H9 (cell line): Measurements from ENCODE around the gene C16orf95. TPM values are rescaled to one million over a fixed set of nuclear protein-coding genes. Genes with fewer than 3 reads are reported as not detected.
A peak's percentile ranks its signal among the peaks of the same experiment; 100 is the strongest.

Experiments
- DNase-seq: peaks from one replicate; pipeline ENCODE4 v3.0.0-alpha.2; 2017
- H2AFZ ChIP-seq: one replicate; pipeline ENCODE4 v1.6.1; 2013; ENCODE audit warnings: mild to moderate bottlenecking, low read length, control low read depth, moderate library complexity
- H2AK5ac ChIP-seq: 2 replicates; pipeline ENCODE4 v1.6.1; 2013; ENCODE audit warnings: low read length, control low read depth, mixed read lengths; ENCODE audit not compliant: insufficient read length
- H2BK120ac ChIP-seq: one replicate; pipeline ENCODE4 v1.6.1; 2013; ENCODE audit warnings: low read depth, mild to moderate bottlenecking, low read length, control low read depth, inconsistent platforms; ENCODE audit not compliant: poor library complexity, severe bottlenecking
- H2BK12ac ChIP-seq: 2 replicates; pipeline ENCODE4 v1.6.1; 2013; ENCODE audit warnings: low read length, control low read depth, mixed read lengths, low read depth; ENCODE audit not compliant: insufficient read length
- H2BK15ac ChIP-seq: 2 replicates; pipeline ENCODE4 v1.6.1; 2013; ENCODE audit warnings: low read depth, low read length, control low read depth
- H2BK20ac ChIP-seq: one replicate; pipeline ENCODE4 v1.6.1; 2013; ENCODE audit warnings: low read depth, mild to moderate bottlenecking, low read length, control low read depth, inconsistent platforms; ENCODE audit not compliant: poor library complexity, severe bottlenecking
- H2BK5ac ChIP-seq: 2 replicates; pipeline ENCODE4 v1.6.1; 2013; ENCODE audit warnings: low read length, control low read depth, mixed read lengths; ENCODE audit not compliant: insufficient read length
- H3K14ac ChIP-seq: 2 replicates; pipeline ENCODE4 v1.6.1; 2013; ENCODE audit warnings: low read length, control low read depth; ENCODE audit not compliant: insufficient read depth
- H3K18ac ChIP-seq: 2 replicates; pipeline ENCODE4 v1.6.1; 2013; ENCODE audit warnings: low read depth, mild to moderate bottlenecking, mixed read lengths, low read length, control low read depth; ENCODE audit not compliant: insufficient read length
- H3K23ac ChIP-seq: 2 replicates; pipeline ENCODE4 v1.6.1; 2013; ENCODE audit warnings: low read length, control low read depth, mixed read lengths, low read depth; ENCODE audit not compliant: insufficient read length
- H3K23me2 ChIP-seq: 2 replicates; pipeline ENCODE4 v1.6.1; 2013; ENCODE audit warnings: low read depth, mild to moderate bottlenecking, mixed read lengths, low read length, control low read depth; ENCODE audit not compliant: insufficient read length, poor library complexity, severe bottlenecking
- H3K27ac ChIP-seq: 2 replicates; pipeline ENCODE4 v1.5.1; 2013; ENCODE audit warnings: low read length, control low read depth, mixed read lengths, low read depth; ENCODE audit not compliant: insufficient read length
- H3K27me3 ChIP-seq: 2 replicates; pipeline ENCODE4 v1.6.1; 2013; ENCODE audit warnings: low read length, control low read depth, inconsistent platforms; ENCODE audit not compliant: insufficient read depth
- H3K4ac ChIP-seq: 2 replicates; pipeline ENCODE4 v1.6.1; 2013; ENCODE audit warnings: low read depth, mild to moderate bottlenecking, control low read depth, inconsistent platforms, low read length, moderate library complexity
- H3K4me1 ChIP-seq: 2 replicates; pipeline ENCODE4 v1.6.1; 2013; ENCODE audit warnings: low read length, control low read depth, inconsistent platforms; ENCODE audit not compliant: insufficient read depth
- H3K4me2 ChIP-seq: 2 replicates; pipeline ENCODE4 v1.6.1; 2013; ENCODE audit warnings: low read length, control low read depth, mixed read lengths; ENCODE audit not compliant: insufficient read length, insufficient read depth
- H3K56ac ChIP-seq: 2 replicates; pipeline ENCODE4 v1.6.1; 2013; ENCODE audit warnings: low read depth, mild to moderate bottlenecking, mixed read lengths, low read length, control low read depth; ENCODE audit not compliant: insufficient read length
- H3K79me1 ChIP-seq: 2 replicates; pipeline ENCODE4 v1.6.1; 2013; ENCODE audit warnings: low read depth, mild to moderate bottlenecking, moderate library complexity, low read length, control low read depth, inconsistent platforms; ENCODE audit not compliant: insufficient read depth, poor library complexity, severe bottlenecking
- H3K79me2 ChIP-seq: 2 replicates; pipeline ENCODE4 v1.6.1; 2013; ENCODE audit warnings: low read length, control low read depth, inconsistent platforms; ENCODE audit not compliant: insufficient read depth
- H3K9ac ChIP-seq: 2 replicates; pipeline ENCODE4 v1.6.1; 2013; ENCODE audit warnings: low read length, control low read depth, mixed read lengths; ENCODE audit not compliant: insufficient read length; ENCODE audit errors: extremely low read depth
- H3K9me3 ChIP-seq: one replicate; pipeline ENCODE4 v1.6.1; 2013; ENCODE audit warnings: low read depth, low read length, inconsistent platforms; ENCODE audit not compliant: control insufficient read depth
- H3T11ph ChIP-seq: one replicate; pipeline ENCODE4 v1.6.1; 2013; ENCODE audit warnings: mild to moderate bottlenecking, low read length, control low read depth, inconsistent platforms
- H4K20me1 ChIP-seq: one replicate; pipeline ENCODE4 v1.6.1; 2013; ENCODE audit not compliant: control insufficient read depth, insufficient read length, insufficient read depth
- H4K5ac ChIP-seq: 2 replicates; pipeline ENCODE4 v1.6.1; 2013; ENCODE audit warnings: low read depth, mild to moderate bottlenecking, mixed read lengths, low read length, control low read depth; ENCODE audit not compliant: insufficient read length
- H4K8ac ChIP-seq: replicated peaks from 2 replicates; pipeline ENCODE4 v1.6.1; 2013; ENCODE audit warnings: low read length, control low read depth, mixed read lengths, low read depth; ENCODE audit not compliant: insufficient read length
- H4K91ac ChIP-seq: 2 replicates; pipeline ENCODE4 v1.6.1; 2013; ENCODE audit warnings: low read depth, mild to moderate bottlenecking, moderate library complexity, mixed read lengths, low read length, control low read depth; ENCODE audit not compliant: insufficient read length
- H3K27ac Mint-ChIP-seq, 3 experiments: 2 replicates in 2 of 3; 3 replicates in 1 of 3; pipeline ENCODE4 v1.8.0; 2020 to 2021; ENCODE audit warnings: mixed read lengths in 3 of 3, mild to moderate bottlenecking in 1 of 3, moderate library complexity in 1 of 3
- H3K27me3 Mint-ChIP-seq: 2 replicates; pipeline ENCODE4 v1.8.0; 2021; ENCODE audit warnings: low read depth, mild to moderate bottlenecking, moderate library complexity, mixed read lengths
- H3K36me3 Mint-ChIP-seq, 3 experiments: 2 replicates in 2 of 3; 3 replicates in 1 of 3; pipeline ENCODE4 v1.8.0; 2020 to 2021; ENCODE audit warnings: low read depth in 3 of 3, mixed read lengths in 3 of 3; ENCODE audit not compliant: insufficient read depth in 1 of 3
- H3K4me1 Mint-ChIP-seq, 2 experiments: 2 replicates each; pipeline ENCODE4 v1.8.0; 2020; ENCODE audit warnings: mixed read lengths in 2 of 2
- H3K4me3 Mint-ChIP-seq, 2 experiments: 2 replicates in 1 of 2; 3 replicates in 1 of 2; pipeline ENCODE4 v1.8.0; 2020 to 2021; ENCODE audit warnings: mild to moderate bottlenecking in 2 of 2, mixed read lengths in 2 of 2, moderate library complexity in 1 of 2
- H3K9me3 Mint-ChIP-seq, 2 experiments: 2 replicates in 1 of 2; 3 replicates in 1 of 2; pipeline ENCODE4 v1.8.0; 2020; ENCODE audit warnings: mild to moderate bottlenecking in 2 of 2, mixed read lengths in 2 of 2, moderate library complexity in 1 of 2
- CTCF ChIP-seq: fragments of 200-600 bp; sonication (generic); conservative IDR thresholded peaks from 3 replicates; pipeline ENCODE4 v1.8.0; 2021; ENCODE audit warnings: antibody characterized with exemption, mild to moderate bottlenecking
- WGBS: extraction: QIAGEN DNeasy Blood & Tissue Kit; methylation state at CpG from one replicate; pipeline ENCODE4 v1.1.7; 2013; ENCODE audit warnings: missing lambda C conversion rate, low lambda C conversion rate, mixed read lengths; ENCODE audit not compliant: insufficient read length; ENCODE audit errors: extremely low coverage; 5-methylcytosine and 5-hydroxymethylcytosine counted together
- total RNA-seq: library from RNA; stranded (reverse); gene quantifications from 2 replicates; pipeline ENCODE4 v1.2.1, GENCODE V29; 2021

Gene C16orf95
- total RNA-seq, 1 experiment from 2014 or later, result 5.6 TPM

GRCh38 chr16:87310610-87311009 lies 6.6 kb downstream of the C16orf95 start:
- WGBS, result no CpG with 5 or more reads among the region's 7 CpGs
- no peak overlapping the region for H3K4ac ChIP-seq
- no peak overlapping the region for H2BK120ac ChIP-seq
- DNase-seq, result peak; percentile 28
- no peak overlapping the region for H3K4me2 ChIP-seq
- no peaks in the 10 kb centered on the region for H3K79me1 ChIP-seq
- no peak overlapping the region for H2BK5ac ChIP-seq
- H3K14ac ChIP-seq, result no peak overlapping the region; the same call in 1 of the 2 replicates
- no peak overlapping the region for H4K91ac ChIP-seq
- peak overlapping the region; percentile 32 for H3K18ac ChIP-seq
- no peak overlapping the region for H2AFZ ChIP-seq
- Mint-ChIP-seq H3K36me3 (peaks cover 3 to 7% (median 4%) of the 10 kb centered on the region in 3 experiments; a peak in 4 of 7 replicates), H3K27ac (peak overlapping the region in 2 of 3 experiments; percentile 63 to 64; a peak in 2 of 7 replicates), H3K4me3 (no peak overlapping the region), H3K4me1 (peaks cover 9 to 11% of the 10 kb centered on the region in 2 experiments), H3K9me3 (peaks cover 5 to 7% of the 10 kb centered on the region in 2 experiments; a peak in 4 of 5 replicates), H3K27me3 (no peaks in the 10 kb centered on the region; the same call in 1 of the 2 replicates)
- H2BK12ac ChIP-seq, result no peak overlapping the region
- no peak overlapping the region for H4K5ac ChIP-seq
- no peak overlapping the region for H3T11ph ChIP-seq
- H2BK15ac ChIP-seq, result no peak overlapping the region
- no peaks in the 10 kb centered on the region for H3K9me3 ChIP-seq
- H3K4me1 ChIP-seq, result no peaks in the 10 kb centered on the region
- H4K20me1 ChIP-seq, result no peaks in the 10 kb centered on the region
- H4K8ac ChIP-seq, result no peak overlapping the region
- H3K9ac ChIP-seq, result no peak overlapping the region
- H3K56ac ChIP-seq, result no peak overlapping the region
- TF ChIP-seq CTCF, result no peak
- no peaks in the 10 kb centered on the region for H3K79me2 ChIP-seq
- H3K23ac ChIP-seq, result no peak overlapping the region
- no peak overlapping the region for H2AK5ac ChIP-seq
- H3K23me2 ChIP-seq, result no peaks in the 10 kb centered on the region
- no peaks in the 10 kb centered on the region for H3K27me3 ChIP-seq
- H3K27ac ChIP-seq, result no peak overlapping the region
- no peak overlapping the region for H2BK20ac ChIP-seq
